GM23248 (cell line): ENCODE measurements around the gene NXF3. TPM values are rescaled to one million over a fixed set of nuclear protein-coding genes. Genes with fewer than 3 reads are reported as not detected.
"Not testable (repeated sequence)": the region's sequence is repeated elsewhere in the genome, so short reads cannot be mapped to it uniquely, and the experiment has no call there.

Source experiments
- DNase-seq: peaks from one replicate; pipeline ENCODE4 v3.0.0-alpha.2; 2015
- H2AFZ ChIP-seq: fragments of 200-600 bp; sonication (generic); 2 replicates; pipeline ENCODE4 v1.6.1; 2016; ENCODE audit warnings: antibody characterized with exemption
- H3F3A ChIP-seq: fragments of 200-600 bp; sonication (generic); 2 replicates; pipeline ENCODE4 v1.6.1; 2016; ENCODE audit warnings: mild to moderate bottlenecking, antibody characterized with exemption, mixed run types; ENCODE audit not compliant: insufficient read depth
- H3K27ac ChIP-seq: fragments of 200-600 bp; sonication (generic); 2 replicates; pipeline ENCODE4 v1.5.1; 2016; ENCODE audit warnings: mild to moderate bottlenecking
- H3K27me3 ChIP-seq: fragments of 200-600 bp; sonication (generic); replicated peaks from 2 replicates; pipeline ENCODE4 v1.6.1; 2016; ENCODE audit warnings: mild to moderate bottlenecking; ENCODE audit not compliant: insufficient read depth
- H3K36me3 ChIP-seq: fragments of 200-600 bp; sonication (generic); 2 replicates; pipeline ENCODE4 v1.6.1; 2016; ENCODE audit warnings: low read depth, mild to moderate bottlenecking
- H3K4me1 ChIP-seq: fragments of 200-600 bp; sonication (generic); 2 replicates; pipeline ENCODE4 v1.6.1; 2016; ENCODE audit warnings: mild to moderate bottlenecking; ENCODE audit not compliant: insufficient read depth
- H3K4me2 ChIP-seq: fragments of 200-600 bp; sonication (generic); one replicate; pipeline ENCODE4 v1.6.1; 2016; ENCODE audit warnings: mild to moderate bottlenecking; ENCODE audit not compliant: unreplicated experiment
- H3K4me3 ChIP-seq: fragments of 200-600 bp; sonication (generic); 2 replicates; pipeline ENCODE4 v1.5.1; 2016; ENCODE audit warnings: mild to moderate bottlenecking
- H3K79me2 ChIP-seq: fragments of 200-600 bp; sonication (generic); 2 replicates; pipeline ENCODE4 v1.6.1; 2016; ENCODE audit warnings: mild to moderate bottlenecking; ENCODE audit not compliant: insufficient read depth
- H3K9ac ChIP-seq: fragments of 200-600 bp; sonication (generic); 2 replicates; pipeline ENCODE4 v1.6.1; 2016; ENCODE audit warnings: mild to moderate bottlenecking
- H3K9me2 ChIP-seq: fragments of 200-600 bp; sonication (generic); 2 replicates; pipeline ENCODE4 v1.6.1; 2016; ENCODE audit warnings: mixed run types, mild to moderate bottlenecking, moderate library complexity; ENCODE audit not compliant: insufficient read depth
- H3K9me3 ChIP-seq: fragments of 200-600 bp; sonication (generic); one replicate; pipeline ENCODE4 v1.6.1; 2017; ENCODE audit warnings: low read depth
- H4K20me1 ChIP-seq: fragments of 200-600 bp; sonication (generic); 2 replicates; pipeline ENCODE4 v1.6.0; 2016; ENCODE audit not compliant: insufficient read depth
- EZH2 ChIP-seq: fragments of 200-600 bp; sonication (generic); IDR thresholded peaks from 2 replicates; pipeline ENCODE4 v1.6.1; 2018; ENCODE audit warnings: antibody characterized with exemption, mild to moderate bottlenecking; ENCODE audit not compliant: insufficient read depth, poor library complexity, severe bottlenecking
- EZH2phosphoT487 ChIP-seq: fragments of 200-600 bp; sonication (generic); IDR thresholded peaks from 2 replicates; pipeline ENCODE4 v1.6.1; 2018; ENCODE audit warnings: antibody characterized with exemption, moderate library complexity, mild to moderate bottlenecking, low read depth; ENCODE audit not compliant: insufficient read depth
- WGBS, 2 experiments: methylation state at CpG; one replicate each; pipeline ENCODE4 v1.1.6; 2015 to 2017; ENCODE audit warnings: low lambda C conversion rate in 2 of 2, low coverage in 1 of 2; ENCODE audit errors: missing lambda C conversion rate in 2 of 2; 5-methylcytosine and 5-hydroxymethylcytosine counted together
- in situ Hi-C: fragments of 300-500 bp; cut with MboI; formaldehyde crosslinking; loops from 2 replicates; pipeline ENCODE4 v1.15.0; 2020
- polyA plus RNA-seq: library from polyadenylated mRNA; unstranded; fragments of >200 nt; fragmentation: Nextera tagmentation; extraction: Ambion mirVana; gene quantifications from 2 replicates; pipeline ENCODE4 v1.2.1, GENCODE V29; 2016
- total RNA-seq: library from RNA; depleted of rRNA; stranded (reverse); fragments of >200 nt; shearing (Covaris generic); gene quantifications from 2 replicates; pipeline ENCODE4 v1.2.3, GENCODE V29; 2014; rRNA removed

The NXF3 gene
- total and polyA plus RNA-seq, 2 experiments from 2014 or later, result 7.9 to 13.6 TPM

DNA sequence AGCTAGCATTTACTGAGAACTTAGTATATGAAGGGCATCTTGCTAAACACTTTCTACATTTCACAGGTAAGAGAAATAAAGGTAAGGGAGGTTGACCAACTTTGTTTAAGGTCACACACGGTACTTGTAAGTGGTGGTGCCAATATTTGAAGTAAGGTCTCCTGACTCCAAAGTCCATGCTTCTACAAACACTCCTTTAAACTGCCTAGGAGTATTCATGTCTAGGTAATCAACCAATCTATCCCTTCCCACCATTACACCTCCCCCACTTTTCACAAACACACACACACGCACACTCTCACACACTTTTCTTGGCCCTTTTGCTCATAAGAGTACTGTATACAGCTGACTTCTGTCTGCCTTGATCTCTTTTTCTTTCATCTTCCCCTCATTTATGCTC, 36.0 kb downstream of the NXF3 start:
- no peaks in the 10 kb centered on the region for H3K9me3 ChIP-seq
- H3F3A ChIP-seq, result no peaks in the 10 kb centered on the region
- DNase-seq, result no peak
- WGBS, 2 experiments, result 58 to 83% methylated on average over 2 of the region's 2 CpGs
- no peaks in the 10 kb centered on the region for H3K9me2 ChIP-seq
- H2AFZ ChIP-seq, result no peak overlapping the region
- no peaks in the 10 kb centered on the region for H4K20me1 ChIP-seq
- in situ Hi-C loops, result no loop called here
- H3K27me3 ChIP-seq, result no peaks in the 10 kb centered on the region
- H3K9ac ChIP-seq, result no peak overlapping the region
- H3K4me1 ChIP-seq, result no peaks in the 10 kb centered on the region
- no peak overlapping the region for H3K27ac ChIP-seq
- no peak overlapping the region for H3K4me2 ChIP-seq
- H3K36me3 ChIP-seq, result no peaks in the 10 kb centered on the region
- TF ChIP-seq EZH2phosphoT487 (no peak), EZH2 (no peak)
- H3K4me3 ChIP-seq, result no peak overlapping the region
- no peaks in the 10 kb centered on the region for H3K79me2 ChIP-seq

DNA sequence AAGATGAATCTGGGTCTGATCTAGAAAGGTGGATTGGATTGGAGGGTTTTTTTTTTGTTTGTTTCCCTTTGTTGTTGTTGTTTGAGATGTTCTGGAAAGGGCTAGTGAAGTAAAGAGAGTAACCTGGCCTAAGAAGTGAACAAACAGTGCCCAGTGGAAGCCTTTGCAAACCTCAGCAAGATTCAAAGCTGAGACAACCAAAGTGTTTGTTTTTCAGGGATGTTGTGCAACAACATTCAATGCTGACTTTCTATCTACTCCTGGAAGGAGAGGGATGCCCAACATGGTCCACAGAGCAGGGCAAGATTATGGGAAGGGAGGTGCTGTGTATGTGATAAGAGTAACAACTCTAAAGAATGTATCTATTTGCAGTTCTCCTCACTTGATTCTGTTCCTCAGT, 40.3 kb downstream of the NXF3 start:
- H3K36me3 ChIP-seq, result no peaks in the 10 kb centered on the region
- no peaks in the 10 kb centered on the region for H3F3A ChIP-seq
- H2AFZ ChIP-seq, result no peak overlapping the region
- no peak for TF ChIP-seq EZH2phosphoT487
- TF ChIP-seq EZH2, result no peak
- no peaks in the 10 kb centered on the region for H3K9me2 ChIP-seq
- no peak for DNase-seq
- H3K27ac ChIP-seq, result no peak overlapping the region
- no peaks in the 10 kb centered on the region for H4K20me1 ChIP-seq
- H3K4me2 ChIP-seq, result no peak overlapping the region
- H3K9ac ChIP-seq, result no peak overlapping the region
- H3K9me3 ChIP-seq, result no peaks in the 10 kb centered on the region
- no peak overlapping the region for H3K4me3 ChIP-seq
- in situ Hi-C loops, result no loop called here
- H3K4me1 ChIP-seq, result no peaks in the 10 kb centered on the region
- no peaks in the 10 kb centered on the region for H3K27me3 ChIP-seq
- H3K79me2 ChIP-seq, result no peaks in the 10 kb centered on the region

DNA sequence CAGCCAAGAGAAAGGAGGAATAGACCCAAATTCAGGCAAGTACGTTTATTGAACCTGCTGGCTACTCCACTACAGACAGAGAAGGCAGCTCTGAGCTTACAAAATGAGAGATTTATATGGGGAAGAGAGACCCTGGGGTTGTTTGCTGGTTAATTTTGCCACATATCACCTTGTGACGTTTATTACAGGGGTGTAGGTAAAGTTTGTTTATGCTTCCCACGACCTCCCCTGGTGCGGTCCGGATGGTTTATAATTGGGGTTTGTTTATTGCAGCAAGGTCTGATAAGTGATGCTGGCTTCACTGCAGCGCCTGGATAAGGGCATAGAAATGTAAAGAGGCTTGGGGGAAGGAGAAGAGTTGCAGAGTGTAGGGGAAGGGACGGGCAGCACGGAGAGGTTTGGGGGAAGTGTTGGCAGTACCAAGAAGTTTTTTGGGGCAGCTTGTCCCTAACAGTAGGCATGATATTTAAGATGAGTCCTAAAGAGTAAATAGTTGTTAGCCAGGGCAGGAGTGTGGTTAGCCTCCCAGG, 41.6 kb downstream of the NXF3 start:
- no peaks in the 10 kb centered on the region for H3K36me3 ChIP-seq
- H4K20me1 ChIP-seq, result no peaks in the 10 kb centered on the region
- 7 to 10% methylated on average over 5 to 8 of the region's 8 CpGs for WGBS, 2 experiments
- no peak for DNase-seq
- H3F3A ChIP-seq, result no peaks in the 10 kb centered on the region
- H3K4me1 ChIP-seq, result no peaks in the 10 kb centered on the region
- TF ChIP-seq EZH2, result no peak
- no peak for TF ChIP-seq EZH2phosphoT487
- no peak overlapping the region for H3K4me3 ChIP-seq
- no peaks in the 10 kb centered on the region for H3K27me3 ChIP-seq
- no peak overlapping the region for H3K9ac ChIP-seq
- H3K9me3 ChIP-seq, result no peaks in the 10 kb centered on the region
- no peak overlapping the region for H3K27ac ChIP-seq
- H3K9me2 ChIP-seq, result no peaks in the 10 kb centered on the region
- in situ Hi-C loops, result no loop called here
- H3K4me2 ChIP-seq, result no peak overlapping the region
- no peak overlapping the region for H2AFZ ChIP-seq
- H3K79me2 ChIP-seq, result no peaks in the 10 kb centered on the region

DNA sequence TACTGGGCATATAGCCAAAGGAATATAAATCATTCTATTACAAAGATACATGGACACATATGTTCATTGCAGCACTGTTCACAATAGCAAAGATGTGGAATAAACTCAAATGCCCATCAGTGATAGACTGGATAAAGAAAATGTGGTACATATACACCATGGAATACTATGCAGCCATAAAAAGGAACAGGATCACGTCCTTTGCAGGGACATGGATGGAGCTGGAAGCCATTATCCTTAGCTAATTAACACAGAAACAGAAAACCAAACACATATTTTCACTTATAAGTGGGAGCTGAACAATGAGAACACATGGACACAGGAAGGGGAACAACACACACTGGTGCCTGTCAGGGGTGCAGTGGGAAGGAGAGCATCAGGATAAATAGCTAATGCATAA, 59.6 kb downstream of the NXF3 start:
- in situ Hi-C loops, H3K4me1 ChIP-seq, H3K27ac ChIP-seq, H3K9me2 ChIP-seq, H3K27me3 ChIP-seq, H3F3A ChIP-seq, H3K4me3 ChIP-seq, H3K9me3 ChIP-seq, H3K9ac ChIP-seq, H4K20me1 ChIP-seq, H3K36me3 ChIP-seq, H3K4me2 ChIP-seq, H3K79me2 ChIP-seq, H2AFZ ChIP-seq, DNase-seq: not testable (repeated sequence)
- WGBS, 2 experiments, result 0% methylated on average over 1 of the region's 1 CpG

Other genes starting within 250 kb of the NXF3 start
- 0.32 TPM in 1 of 2 replicates, not detected in the other for gene RAB40AL, start 155.9 kb downstream of the NXF3 start, total RNA-seq
- gene RAB40AL, start 155.9 kb downstream of the NXF3 start, polyA plus RNA-seq, result 0.25 TPM in 1 of 2 replicates, not detected in the other
- 73.0 and 91.8 TPM in 2 replicates for gene BEX1, start 29.0 kb downstream of the NXF3 start, total RNA-seq
- gene BEX1, start 29.0 kb downstream of the NXF3 start, polyA plus RNA-seq, result 79.4 and 79.9 TPM in 2 replicates
- gene BEX4, start 122.0 kb upstream of the NXF3 start, total RNA-seq, result 0.54 and 2.4 TPM in 2 replicates
- gene BEX4, start 122.0 kb upstream of the NXF3 start, polyA plus RNA-seq, result 2.4 TPM in 2 replicates
- 87.3 and 97.7 TPM in 2 replicates for gene TCEAL8, start 162.0 kb upstream of the NXF3 start, total RNA-seq
- 104 TPM in 2 replicates for gene TCEAL8, start 162.0 kb upstream of the NXF3 start, polyA plus RNA-seq
- not detected in 2 replicates for gene TCEAL5, start 183.6 kb upstream of the NXF3 start, total RNA-seq
- not detected in 2 replicates for gene TCEAL5, start 183.6 kb upstream of the NXF3 start, polyA plus RNA-seq
- gene BEX2, start 217.8 kb upstream of the NXF3 start, total RNA-seq, result not detected in 2 replicates
- gene BEX2, start 217.8 kb upstream of the NXF3 start, polyA plus RNA-seq, result not detected in 2 replicates
- 8.0 and 17.1 TPM in 2 replicates for gene TCEAL7, start 237.1 kb upstream of the NXF3 start, total RNA-seq
- 21.8 and 21.9 TPM in 2 replicates for gene TCEAL7, start 237.1 kb upstream of the NXF3 start, polyA plus RNA-seq